ENCODE results near the gene EVI2B.

GRCh38 chr17:31289790-31290189 lies 24.1 kb downstream of the EVI2B start:
- TF ChIP-seq CTCF (IDR thresholded peaks at IDR 0.05): no peak
- TF ChIP-seq ZFX (IDR thresholded peaks at IDR 0.05; ENCODE audit: borderline replicate concordance): no peak

All from 22Rv1 (cell line).